GM12878 (cell line): ENCODE results near the gene C3orf38. TPM values are rescaled to one million over a fixed set of nuclear protein-coding genes. Genes with fewer than 3 reads are reported as not detected.

Experiments
- ATAC-seq: fragments of 200-7000 bp; cut with Tn5 transposase; 3 replicates; pipeline ENCODE4 v1.9.1; 2020; ENCODE audit warnings: mild to moderate bottlenecking, moderate library complexity
- BruUV-seq: library from RNA; stranded (reverse); fragments of 400-500 nt; replicated peaks from 2 replicates; lab custom pipeline; 2021; lab: Mats Ljungman, UMichigan
- CTCF ChIA-PET: fragments of 300-600 bp; sonication (Branson Sonifier 250); formaldehyde crosslinking; extraction: SDS; loops from one replicate; lab custom pipeline; 2021; ENCODE audit warnings: inconsistent platforms; lab: Yijun Ruan, JAX
- POLR2A ChIA-PET: fragments of 350-600 bp; formaldehyde crosslinking; extraction: SDS; loops from one replicate; lab custom pipeline; 2021; ENCODE audit warnings: inconsistent platforms; lab: Charles Lee
- RAD21 ChIA-PET: fragments of 300-600 bp; sonication (Branson Sonifier 250); formaldehyde crosslinking; loops from one replicate; lab custom pipeline; 2023; ENCODE audit warnings: antibody characterized with exemption; ENCODE audit not compliant: unreplicated experiment; lab: Charles Lee
- SMC1A ChIA-PET: fragments of 300-600 bp; sonication (Branson Sonifier 250); formaldehyde crosslinking; loops from one replicate; lab custom pipeline; 2023; ENCODE audit not compliant: unreplicated experiment, uncharacterized antibody; lab: Charles Lee
- DNase-seq: peaks from one replicate; pipeline ENCODE4 v3.0.0-alpha.2; 2011; ENCODE audit warnings: low read depth, low spot score
- FAIRE-seq: peaks from 3 replicates; lab custom pipeline; 2011; peaks lifted over from hg19 to GRCh38; lab: Jason Lieb, UNC
- H2AFZ ChIP-seq: 2 replicates; pipeline ENCODE4 v1.6.0; 2011; ENCODE audit warnings: low read depth, low read length, control low read depth; ENCODE audit not compliant: control insufficient read depth
- H3K27ac ChIP-seq: 2 replicates; pipeline ENCODE4 v1.5.1; 2011; ENCODE audit warnings: control low read depth; ENCODE audit not compliant: control insufficient read depth, insufficient read depth
- H3K27me3 ChIP-seq, 2 experiments: replicated peaks in 1 of 2; 2 replicates each; pipeline versions ENCODE4 v1.6.0 to v1.6.1; 2011; ENCODE audit warnings: low read length in 1 of 2; ENCODE audit not compliant: control insufficient read depth in 2 of 2, insufficient read depth in 2 of 2
- H3K36me3 ChIP-seq, 2 experiments: 2 replicates each; pipeline ENCODE4 v1.5.1; 2011; ENCODE audit warnings: low read length in 1 of 2; ENCODE audit not compliant: control insufficient read depth in 2 of 2, insufficient read depth in 2 of 2
- H3K4me1 ChIP-seq: 2 replicates; pipeline ENCODE4 v1.6.1; 2011; ENCODE audit warnings: mild to moderate bottlenecking, low read length, moderate library complexity, mixed read lengths; ENCODE audit not compliant: control insufficient read depth, insufficient read depth
- H3K4me2 ChIP-seq: 2 replicates; pipeline ENCODE4 v1.6.0; 2011; ENCODE audit warnings: control low read depth; ENCODE audit not compliant: control insufficient read depth, insufficient read depth
- H3K4me3 ChIP-seq: fragments of 200-600 bp; sonication (generic); 2 replicates; pipeline ENCODE4 v1.5.1; 2016
- H3K79me2 ChIP-seq: 2 replicates; pipeline ENCODE4 v1.6.0; 2011; ENCODE audit warnings: low read length; ENCODE audit not compliant: control insufficient read depth, insufficient read depth
- H3K9ac ChIP-seq: 2 replicates; pipeline ENCODE4 v1.8.0; 2011; ENCODE audit warnings: low read length, control low read depth, mixed read lengths; ENCODE audit not compliant: control insufficient read depth, insufficient read depth
- H3K9me3 ChIP-seq: replicated peaks from 3 replicates; pipeline ENCODE4 v1.5.1; 2011; ENCODE audit warnings: mild to moderate bottlenecking, low read length; ENCODE audit not compliant: control insufficient read depth, insufficient read depth
- H4K20me1 ChIP-seq: 2 replicates; pipeline ENCODE4 v1.6.0; 2011; ENCODE audit not compliant: control insufficient read depth, insufficient read depth
- KAT2A ChIP-seq: conservative IDR thresholded peaks from 2 replicates; pipeline ENCODE4 v1.6.1; 2011; ENCODE audit warnings: low read depth, low read length; ENCODE audit not compliant: control insufficient read depth
- RAD21 ChIP-seq: IDR thresholded peaks from 2 replicates; pipeline ENCODE4 v1.6.1; 2011; ENCODE audit warnings: mild to moderate bottlenecking, low read depth, low read length, moderate library complexity; ENCODE audit not compliant: insufficient read depth
- SMC3 ChIP-seq: IDR thresholded peaks from 2 replicates; pipeline ENCODE4 v1.6.1; 2011; ENCODE audit warnings: low read length, improper control_type of control experiment, borderline replicate concordance
- YY1 ChIP-seq: IDR thresholded peaks from 2 replicates; pipeline ENCODE4 v1.6.1; 2011; ENCODE audit warnings: low read depth, mild to moderate bottlenecking, low read length
- WGBS: methylation state at CpG from one replicate; pipeline ENCODE4 v1.1.6; 2016; ENCODE audit warnings: low lambda C conversion rate; ENCODE audit not compliant: insufficient replicate concordance, insufficient coverage; ENCODE audit errors: missing lambda C conversion rate; 5-methylcytosine and 5-hydroxymethylcytosine counted together
- in situ Hi-C: fragments of 300-500 bp; cut with MboI; formaldehyde crosslinking; loops from 9 replicates; pipeline ENCODE4 v1.14.3; 2018; ENCODE audit warnings: mixed read lengths
- intact Hi-C: fragments of 100-400 bp; cut with micrococcal nuclease; formaldehyde crosslinking; loops from one replicate; pipeline ENCODE4 v1.14.2; 2022; ENCODE audit not compliant: unreplicated experiment
- polyA plus RNA-seq, 11 experiments: library from polyadenylated mRNA; depleted of rRNA in 4 of 11; unstranded in 6 of 11; stranded (reverse) in 5 of 11; fragments of >200 nt; fragmentation: Nextera tagmentation in 4 of 11; fragmentation: Illumina TruSeq in 1 of 11; extraction: Ambion mirVana in 4 of 11; extraction: Trizol in 1 of 11; gene quantifications; 1 replicate in 1 of 11; 2 replicates in 10 of 11; pipeline versions ENCODE4 v1.2.1 to v1.2.3, GENCODE V29; 2011 to 2016; ENCODE audit warnings: inconsistent platforms in 2 of 11, missing spikeins in 2 of 11, low read depth in 1 of 11
- total RNA-seq, 4 experiments: library from RNA; depleted of rRNA in 3 of 4; stranded (reverse); fragments of >200 nt in 3 of 4; fragmentation: Illumina TruSeq in 1 of 4; extraction: Trizol in 1 of 4; gene quantifications; 2 replicates each; pipeline versions ENCODE4 v1.2.1 to v1.2.3, GENCODE V29; 2013 to 2021
- TF ChIP-seq, protein P1 (sequence below), 3 experiments: IDR thresholded peaks in 2 of 3; conservative IDR thresholded peaks in 1 of 3; 2 replicates each; pipeline ENCODE4 v1.5.1; 2011; ENCODE audit warnings: low read depth in 3 of 3, low read length in 3 of 3, mild to moderate bottlenecking in 3 of 3, control low read depth in 2 of 3, moderate library complexity in 2 of 3, inconsistent platforms in 1 of 3, mixed read lengths in 1 of 3; ENCODE audit not compliant: control insufficient read depth in 2 of 3, insufficient read depth in 1 of 3; ENCODE audit errors: extremely low read depth in 1 of 3

Gene C3orf38
- total and polyA plus RNA-seq, 10 of the 15 experiments (the other 5 are each of a cell fraction or from before 2014, with no cell fraction given), result 23.0 to 47.9 (median 31.5) TPM

DNA sequence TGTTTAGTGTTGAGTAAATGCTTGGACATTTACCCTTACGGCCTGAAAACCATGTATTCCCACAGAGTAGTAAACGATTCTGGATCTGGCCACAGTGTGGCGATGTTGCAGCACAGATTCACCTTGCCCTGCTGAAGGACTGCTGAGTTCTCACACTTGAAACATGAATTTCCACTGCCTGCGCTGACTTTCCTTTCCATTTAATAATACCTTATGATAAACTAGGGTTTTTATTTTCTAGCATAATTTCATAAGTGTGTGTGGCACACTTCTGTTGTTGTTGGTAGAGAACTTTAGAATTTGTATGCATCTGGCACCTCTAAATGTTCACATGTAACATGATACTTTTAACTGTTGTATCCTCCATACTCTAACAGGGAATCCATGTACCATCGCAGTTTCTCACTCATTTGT is 53.9 kb downstream of the C3orf38 start:
- Histone ChIP-seq H3K9me3 (no peaks in the 10 kb centered on the region), H3K4me1 (no peaks in the 10 kb centered on the region), H3K4me2 (no peak overlapping the region), H3K9ac (no peak overlapping the region), H2AFZ (no peak overlapping the region), H3K4me3 (no peak overlapping the region), H3K27me3 (no peaks in the 10 kb centered on the region), H3K27ac (no peak overlapping the region), H4K20me1 (no peaks in the 10 kb centered on the region), H3K79me2 (no peaks in the 10 kb centered on the region), H3K36me3 (no peaks in the 10 kb centered on the region)
- in situ Hi-C loops, result loop anchor here (10.0 to 25.0 kb wide), 2 partner anchors 1884 to 1981 kb away; no protein-coding TSS in a partner anchor
- ChIA-PET CTCF (interaction anchor here (0.7 kb wide), 1 partner anchor 11 kb away, joined by 4 read pairs; no protein-coding TSS in a partner anchor), SMC1A (no interaction called here), RAD21 (no interaction called here), POLR2A (no interaction called here)
- ATAC-seq (peak; percentile 98), FAIRE-seq (peak; percentile 97), DNase-seq (peak; percentile 24)
- no TSS peak for BruUV-seq
- intact Hi-C loops, result loop anchor here (2.0 to 5.0 kb wide), 4 partner anchors 895 to 1979 kb away; no protein-coding TSS in a partner anchor
- TF ChIP-seq SMC3 (peak; percentile 73; the same call in 1 of the 2 replicates), KAT2A (no peak), RAD21 (peak; percentile 90), YY1 (peak; percentile 32; the same call in 1 of the 2 replicates)
- TF ChIP-seq, protein P1, sequence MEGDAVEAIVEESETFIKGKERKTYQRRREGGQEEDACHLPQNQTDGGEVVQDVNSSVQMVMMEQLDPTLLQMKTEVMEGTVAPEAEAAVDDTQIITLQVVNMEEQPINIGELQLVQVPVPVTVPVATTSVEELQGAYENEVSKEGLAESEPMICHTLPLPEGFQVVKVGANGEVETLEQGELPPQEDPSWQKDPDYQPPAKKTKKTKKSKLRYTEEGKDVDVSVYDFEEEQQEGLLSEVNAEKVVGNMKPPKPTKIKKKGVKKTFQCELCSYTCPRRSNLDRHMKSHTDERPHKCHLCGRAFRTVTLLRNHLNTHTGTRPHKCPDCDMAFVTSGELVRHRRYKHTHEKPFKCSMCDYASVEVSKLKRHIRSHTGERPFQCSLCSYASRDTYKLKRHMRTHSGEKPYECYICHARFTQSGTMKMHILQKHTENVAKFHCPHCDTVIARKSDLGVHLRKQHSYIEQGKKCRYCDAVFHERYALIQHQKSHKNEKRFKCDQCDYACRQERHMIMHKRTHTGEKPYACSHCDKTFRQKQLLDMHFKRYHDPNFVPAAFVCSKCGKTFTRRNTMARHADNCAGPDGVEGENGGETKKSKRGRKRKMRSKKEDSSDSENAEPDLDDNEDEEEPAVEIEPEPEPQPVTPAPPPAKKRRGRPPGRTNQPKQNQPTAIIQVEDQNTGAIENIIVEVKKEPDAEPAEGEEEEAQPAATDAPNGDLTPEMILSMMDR (IDR thresholded peaks at IDR 0.05 in 2 of 3, conservative IDR thresholded peaks at IDR 0.05 in 1 of 3; ENCODE audit: control insufficient read depth in 2 of 3, extremely low read depth in 1 of 3, insufficient read depth in 1 of 3, low read depth in 3 of 3, low read length in 3 of 3), result peak; percentile 84 to 85 (median 84)
- 0% methylated on average over 5 of the region's 5 CpGs for WGBS

Other genes starting within 250 kb of the C3orf38 start
- 30.3 and 41.3 TPM in 2 replicates for gene CGGBP1, start 91.0 kb upstream of the C3orf38 start, total RNA-seq (2014; rRNA removed)
- 45.3 and 53.3 TPM in 2 replicates for gene CGGBP1, start 91.0 kb upstream of the C3orf38 start, total RNA-seq (2014; rRNA removed; fragmentation: Illumina TruSeq; extraction: Trizol)
- gene CGGBP1, start 91.0 kb upstream of the C3orf38 start, total RNA-seq (2021), result 55.9 and 56.8 TPM in 2 replicates
- gene CGGBP1, start 91.0 kb upstream of the C3orf38 start, polyA plus RNA-seq (2011; rRNA removed), result 75.8 and 96.1 TPM in 2 replicates
- gene CGGBP1, start 91.0 kb upstream of the C3orf38 start, polyA plus RNA-seq (2014; fragmentation: Illumina TruSeq; extraction: Trizol), result 55.6 and 64.2 TPM in 2 replicates
- gene CGGBP1, start 91.0 kb upstream of the C3orf38 start, polyA plus RNA-seq (2014; fragmentation: Nextera tagmentation; extraction: Ambion mirVana), result 10 to 100 TPM; 27.8 to 30.0 TPM
- gene CGGBP1, start 91.0 kb upstream of the C3orf38 start, polyA plus RNA-seq (2014; rRNA removed), result 33.7 and 43.4 TPM in 2 replicates
- gene CGGBP1, start 91.0 kb upstream of the C3orf38 start, polyA plus RNA-seq (2016; fragmentation: Nextera tagmentation; extraction: Ambion mirVana), result 10 to 100 TPM; 59.2 to 65.5 TPM
- 8.9 and 9.1 TPM in 2 replicates for gene ZNF654, start 90.7 kb upstream of the C3orf38 start, total RNA-seq (2014; rRNA removed)
- 10.5 and 11.4 TPM in 2 replicates for gene ZNF654, start 90.7 kb upstream of the C3orf38 start, total RNA-seq (2014; rRNA removed; fragmentation: Illumina TruSeq; extraction: Trizol)
- 10.3 and 12.1 TPM in 2 replicates for gene ZNF654, start 90.7 kb upstream of the C3orf38 start, total RNA-seq (2021)
- 14.2 and 24.8 TPM in 2 replicates for gene ZNF654, start 90.7 kb upstream of the C3orf38 start, polyA plus RNA-seq (2011; rRNA removed)
- 9.6 and 11.2 TPM in 2 replicates for gene ZNF654, start 90.7 kb upstream of the C3orf38 start, polyA plus RNA-seq (2014; fragmentation: Illumina TruSeq; extraction: Trizol)
- 1 to 10 TPM; 2.7 to 2.8 TPM for gene ZNF654, start 90.7 kb upstream of the C3orf38 start, polyA plus RNA-seq (2014; fragmentation: Nextera tagmentation; extraction: Ambion mirVana)
- 2.8 and 4.0 TPM in 2 replicates for gene ZNF654, start 90.7 kb upstream of the C3orf38 start, polyA plus RNA-seq (2014; rRNA removed)
- gene ZNF654, start 90.7 kb upstream of the C3orf38 start, polyA plus RNA-seq (2016; fragmentation: Nextera tagmentation; extraction: Ambion mirVana), result 10 to 100 TPM; 12.9 to 14.1 TPM